SKM-1 treated with dmso at 0.1 percent for 144 hours (cell line): ENCODE data around the gene DPEP3.
"Not testable (repeated sequence)": the region's sequence is repeated elsewhere in the genome, so short reads cannot be mapped to it uniquely, and the experiment has no call there.

Experiments used
- DNase-seq: peaks from one replicate; lab custom pipeline; 2025; ENCODE audit not compliant: unreplicated experiment; lab: John Stamatoyannopoulos, UW

The DPEP3 gene

GRCh38 chr16:67945392-67945933 is 34.8 kb downstream of the DPEP3 start:
- no peak for DNase-seq

DNA sequence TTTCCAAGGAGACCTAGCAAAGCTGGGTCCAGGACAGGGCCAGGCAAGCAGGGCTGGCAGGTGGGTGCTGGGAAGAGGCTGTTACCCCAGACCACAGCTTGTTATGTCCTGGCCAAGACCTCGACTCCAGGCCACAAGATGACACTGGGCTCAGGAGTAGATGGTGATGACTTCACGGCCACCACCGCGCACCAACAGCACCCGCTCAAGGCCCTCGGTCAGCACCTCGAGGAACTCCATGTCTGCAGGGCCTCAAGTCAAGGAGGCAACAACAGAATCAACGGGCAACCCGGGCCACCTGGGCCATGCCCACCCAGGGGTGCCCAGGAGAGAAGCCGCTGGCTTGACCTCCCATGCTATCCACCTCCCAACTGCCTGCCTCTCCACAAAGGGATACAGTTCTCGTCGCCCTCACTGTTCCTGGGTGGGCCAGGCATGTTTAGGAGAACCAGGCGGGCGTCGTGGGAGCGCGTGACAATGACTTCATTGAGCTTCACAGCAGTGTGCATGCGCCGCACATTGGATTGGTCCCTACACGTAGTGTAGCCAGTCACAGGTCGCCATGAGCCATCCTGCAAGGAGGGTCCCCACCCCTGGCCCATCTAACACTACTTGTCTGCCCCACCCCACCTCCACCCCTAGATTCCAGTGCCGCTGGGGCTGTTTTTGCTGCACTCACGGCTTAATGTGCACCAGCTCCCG is 35.5 kb downstream of the DPEP3 start:
- no peak for DNase-seq

DNA sequence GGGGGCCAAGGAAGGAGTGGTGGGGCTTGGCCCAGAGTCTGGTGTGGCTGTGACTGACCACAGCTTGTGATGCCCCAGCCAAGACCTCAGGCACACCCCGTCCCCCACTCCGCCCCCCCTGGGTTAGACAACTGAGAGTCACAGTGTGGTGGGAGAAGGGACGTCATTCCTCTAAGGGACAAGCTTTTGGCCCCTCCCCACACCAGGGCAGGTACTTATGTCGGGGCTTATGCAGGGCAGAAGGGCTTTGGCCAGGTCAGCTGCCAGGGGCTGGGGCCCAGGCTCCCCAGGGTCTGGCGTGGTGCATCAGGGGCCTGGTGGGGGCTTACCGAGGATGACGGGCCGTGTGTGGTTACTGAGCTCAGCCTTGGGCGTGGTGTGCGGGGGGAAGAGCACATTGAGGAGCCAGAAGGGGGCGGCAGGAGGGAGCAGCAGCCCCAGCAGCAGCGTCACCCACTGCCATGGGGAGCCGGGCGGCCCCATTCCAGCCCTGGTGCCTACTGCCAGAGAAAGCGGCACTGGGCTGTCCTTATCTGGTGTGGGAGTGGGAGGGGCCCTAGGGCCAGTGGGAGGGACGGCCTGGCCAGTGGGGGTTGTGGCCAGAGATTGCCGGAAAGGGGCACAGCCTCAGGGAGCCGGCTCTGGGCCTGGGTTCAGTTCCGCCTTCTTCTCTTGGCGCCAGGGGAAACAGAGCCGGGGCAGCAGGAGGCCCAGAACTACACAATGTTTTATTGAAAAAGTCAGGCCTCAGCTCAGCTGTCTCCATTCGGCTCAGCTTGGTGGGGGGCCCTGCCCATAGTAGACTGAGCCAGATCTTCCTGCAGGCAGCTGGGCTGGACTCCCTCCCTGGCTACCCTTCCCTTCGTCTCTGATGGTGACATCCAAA is 36.4 kb downstream of the DPEP3 start, which contains the start of gene LCAT:
Gene LCAT, minus strand, starts transcription at position 502 of the 886 bp plus-strand sequence. Its CDS starts 19 bp downstream, at position 483.
- no peak for DNase-seq

DNA sequence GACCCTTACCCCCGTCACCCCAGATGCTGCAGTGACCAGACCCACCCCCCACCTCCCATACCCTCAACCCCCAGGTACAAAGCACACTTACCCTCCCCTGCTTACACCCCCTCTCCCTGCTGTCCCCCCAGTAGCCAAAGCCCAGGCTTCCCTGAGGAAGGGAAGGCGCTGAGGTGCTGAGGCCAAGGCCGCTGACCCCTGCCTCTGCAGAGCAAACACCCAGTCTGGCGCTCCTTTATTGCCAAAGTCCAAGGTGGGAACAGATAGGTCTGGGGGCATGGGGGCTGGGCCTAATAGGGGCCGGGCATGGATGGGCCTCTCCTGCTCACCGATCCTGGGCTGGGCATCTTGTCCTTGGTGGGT is 37.1 kb downstream of the DPEP3 start:
- DNase-seq, result no peak

GRCh38 chr16:67942510-67943255 is 37.6 kb downstream of the DPEP3 start:
- DNase-seq, result no peak

DNA sequence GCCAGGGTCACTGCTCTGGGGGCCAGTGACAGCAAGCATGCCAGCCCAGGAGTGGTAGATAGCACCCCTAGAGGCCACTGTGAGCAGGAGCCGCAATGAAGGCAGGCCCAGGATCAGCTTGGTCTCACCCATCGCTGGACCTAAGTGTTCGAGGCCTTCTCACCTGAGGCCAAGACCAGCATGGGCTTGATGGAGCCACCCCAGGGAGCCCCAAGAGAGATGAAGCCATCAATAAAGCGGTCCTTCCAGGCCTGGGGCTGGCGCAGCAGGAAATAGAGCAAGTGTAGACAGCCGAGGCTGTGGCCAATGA is 38.1 kb downstream of the DPEP3 start:
- peak; percentile 41 for DNase-seq

- no peak for DNase-seq
Measured at GRCh38 chr16:67941469-67942199, 38.7 kb downstream of the DPEP3 start.

GRCh38 chr16:67940446-67941089 is 39.7 kb downstream of the DPEP3 start:
- DNase-seq, result no peak

GRCh38 chr16:67939507-67940445 is 40.5 kb downstream of the DPEP3 start:
- DNase-seq, result no peak

DNA sequence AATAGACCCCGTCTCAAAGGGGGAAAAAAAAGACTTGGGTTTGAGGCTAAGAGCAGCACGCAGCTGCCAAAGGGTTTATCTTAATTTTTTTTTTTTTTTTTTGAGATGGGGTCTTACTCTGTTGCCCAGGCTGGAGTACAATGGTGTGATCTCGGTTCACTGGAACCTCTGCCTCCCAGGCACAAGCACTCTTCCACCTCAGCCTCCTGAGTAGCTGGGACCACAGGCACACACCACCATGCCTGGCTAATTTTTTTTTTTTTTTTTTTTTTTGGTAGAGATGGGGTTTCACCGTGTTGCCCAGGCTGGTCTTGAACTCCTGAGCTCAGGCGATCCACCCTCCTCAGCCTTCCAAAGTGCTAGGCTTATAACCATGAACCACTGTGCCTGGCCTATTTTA is 42.6 kb downstream of the DPEP3 start:
- not testable (repeated sequence) for DNase-seq

- peak; percentile 93 for DNase-seq
Measured at GRCh38 chr16:67936880-67937605, 43.3 kb downstream of the DPEP3 start.

GRCh38 chr16:67936124-67936879 is 44.0 kb downstream of the DPEP3 start, which contains the start of gene PSMB10:
TSS of gene PSMB10 (minus strand) at chr16:67936850. CDS start at chr16:67936749, 101 bp downstream.
- peak; percentile 54 for DNase-seq

DNA sequence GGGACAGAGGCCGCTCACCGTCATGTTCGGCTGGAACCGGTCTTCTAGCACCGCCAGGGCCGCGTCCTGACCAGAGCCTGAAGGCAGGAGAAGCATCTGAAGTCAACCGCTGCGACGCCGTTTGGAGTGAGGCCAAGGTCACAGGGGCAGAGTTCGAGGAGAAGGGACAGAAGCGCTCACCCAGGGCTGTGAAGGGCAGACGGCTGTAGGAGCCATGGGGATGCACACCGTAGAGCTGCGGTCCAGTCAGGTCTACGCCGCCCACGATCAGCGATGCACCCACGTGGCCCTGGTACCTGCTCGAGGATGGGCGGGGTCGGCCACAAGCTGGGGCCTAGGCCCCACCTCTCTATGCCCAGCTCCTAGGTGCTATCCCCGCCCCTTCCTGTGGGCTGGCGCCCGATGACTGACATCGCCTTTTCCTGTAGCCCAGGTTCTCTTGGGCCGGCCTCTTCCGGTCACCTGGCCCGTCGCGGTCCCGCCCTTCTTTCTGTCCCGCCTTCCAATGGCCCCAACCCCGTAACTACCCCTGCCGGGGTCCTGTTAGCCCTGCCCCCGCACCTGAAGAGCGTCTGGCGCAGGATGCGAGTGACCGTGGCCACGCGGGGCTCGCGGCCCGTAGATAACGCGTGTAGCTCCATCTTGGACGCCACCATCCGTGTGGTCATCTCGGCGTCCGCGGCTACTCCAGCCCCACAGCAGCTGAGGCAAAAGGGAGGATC is 44.7 kb downstream of the DPEP3 start:
- DNase-seq, result peak; percentile 86

- no peak for DNase-seq
Measured at GRCh38 chr16:67935101-67935401, 45.2 kb downstream of the DPEP3 start.

DNA sequence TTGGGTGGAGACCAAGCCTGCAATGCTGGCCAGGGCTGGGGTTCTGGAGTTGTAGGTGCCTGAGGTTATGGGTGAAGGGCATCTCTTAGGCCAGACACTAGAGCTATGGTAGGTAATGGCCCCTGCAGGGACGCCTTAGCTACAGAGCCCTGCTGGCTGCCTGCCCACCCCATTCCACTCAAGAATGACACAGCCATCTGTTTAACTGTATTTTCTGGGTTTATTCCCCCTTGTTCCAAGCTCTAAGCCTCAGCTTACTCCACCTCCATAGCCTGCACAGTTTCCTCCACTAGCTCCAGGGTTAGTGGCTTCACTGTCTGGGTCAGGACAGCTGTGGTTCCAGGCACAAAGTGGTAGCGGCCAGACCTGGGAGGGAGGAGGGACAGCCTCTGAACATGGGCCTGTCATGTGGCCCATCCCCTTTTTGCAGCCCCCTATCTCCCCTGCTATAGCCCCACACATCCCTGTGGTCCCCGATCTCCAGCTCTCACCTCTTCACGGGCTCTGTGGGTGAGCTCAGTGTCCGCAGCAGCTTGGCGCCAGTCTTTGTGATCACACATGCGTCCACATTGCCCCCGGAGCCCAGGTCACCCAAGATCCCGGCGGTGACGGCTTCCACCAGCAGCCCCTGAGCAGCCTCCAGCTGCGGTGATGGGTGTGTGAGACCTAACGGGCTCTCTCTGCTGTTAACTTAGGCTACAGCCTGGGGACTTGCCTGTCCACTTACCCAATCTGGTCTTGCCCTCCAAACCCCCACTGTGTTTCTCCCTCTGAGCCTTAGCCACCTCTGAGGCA is 45.8 kb downstream of the DPEP3 start:
- DNase-seq, result no peak

DNA sequence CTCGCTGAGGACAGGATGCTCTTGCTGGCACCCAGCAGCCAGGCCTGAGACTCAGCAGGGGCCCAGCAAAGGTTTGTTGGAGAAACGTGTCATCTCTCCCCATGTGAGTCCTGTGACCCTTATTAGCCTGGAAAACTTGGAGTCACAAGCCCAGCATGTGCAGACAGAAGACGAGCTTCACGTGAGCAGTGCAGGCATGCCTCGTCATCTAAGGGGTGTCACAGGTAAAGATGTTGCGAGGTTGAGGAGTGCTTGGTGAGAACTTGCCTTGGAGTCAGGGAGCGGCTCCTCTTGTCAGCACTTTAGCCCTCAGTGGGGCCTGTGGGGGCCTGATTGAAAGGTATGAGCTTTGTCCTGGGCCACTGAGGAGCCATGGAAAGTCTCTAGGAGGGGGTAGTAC is 46.5 kb downstream of the DPEP3 start:
- no peak for DNase-seq
